PFSK-1 (cell line): ENCODE measurements around the gene EPOP.

ENCODE experiments used
- FOXP2 ChIP-seq: optimal IDR thresholded peaks from 2 replicates; pipeline ENCODE3; 2011; ENCODE audit warnings: borderline replicate concordance, control low read depth, inconsistent platforms; ENCODE audit not compliant: insufficient read depth; ENCODE audit errors: extremely low read length, extremely low read depth
- POLR2AphosphoS5 ChIP-seq: IDR thresholded peaks from 2 replicates; pipeline ENCODE4 v1.6.1; 2012; ENCODE audit warnings: low read depth, mild to moderate bottlenecking, control low read depth, low read length, moderate library complexity
- SIN3A ChIP-seq: IDR thresholded peaks from 2 replicates; pipeline ENCODE4 v1.6.1; 2012; ENCODE audit warnings: mild to moderate bottlenecking, low read length, moderate library complexity, borderline replicate concordance; ENCODE audit not compliant: insufficient read depth
- TAF1 ChIP-seq: IDR thresholded peaks from 2 replicates; pipeline ENCODE4 v1.6.1; 2012; ENCODE audit warnings: low read length, control low read depth, borderline replicate concordance; ENCODE audit not compliant: insufficient read depth
- TF ChIP-seq, protein P1 (sequence below), 2 experiments: IDR thresholded peaks; 2 replicates each; pipeline versions ENCODE4 v1.6.1 to v1.8.0; 2011 to 2012; ENCODE audit warnings: low read depth in 2 of 2, low read length in 2 of 2, control low read depth in 1 of 2, inconsistent platforms in 1 of 2, mild to moderate bottlenecking in 1 of 2, moderate library complexity in 1 of 2; ENCODE audit not compliant: insufficient read depth in 1 of 2

Gene EPOP

DNA sequence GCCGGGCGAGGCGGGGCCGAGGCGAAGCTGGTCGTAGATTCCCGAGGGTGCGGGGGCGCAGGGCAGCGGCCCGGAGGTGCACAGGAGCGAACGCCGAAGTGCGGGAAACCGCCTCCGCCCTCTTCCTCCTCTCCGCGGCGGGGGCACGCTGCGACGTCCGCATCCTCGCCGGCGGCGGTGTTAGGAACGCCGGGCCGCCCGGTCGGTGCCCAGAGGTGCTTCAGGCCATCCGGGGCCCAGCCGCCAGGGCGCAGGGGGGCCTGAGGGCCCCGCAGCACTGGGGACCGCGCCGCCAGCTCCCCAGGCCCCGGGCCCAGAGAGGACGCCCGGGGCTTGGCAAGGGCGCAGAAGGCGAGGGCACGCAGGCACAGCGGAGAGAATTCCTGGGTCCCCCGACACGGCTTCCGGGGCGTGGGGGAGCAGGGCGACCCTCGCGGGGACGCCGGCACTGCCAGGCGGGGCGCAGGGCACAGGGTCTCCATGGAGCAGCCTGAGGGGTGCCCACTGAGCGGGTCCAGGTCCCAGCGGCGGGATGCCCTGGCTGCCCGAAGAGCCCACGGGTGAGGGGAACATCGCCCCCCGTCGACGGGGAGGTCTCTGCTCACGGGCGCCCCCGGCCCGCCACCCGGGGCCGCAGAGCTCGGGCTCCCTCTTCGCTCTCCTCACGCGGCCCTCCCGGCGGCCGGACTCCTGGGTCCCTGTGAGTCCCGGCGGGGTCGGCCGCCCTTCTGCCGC, 576 bp downstream of the EPOP start:
- TF ChIP-seq POLR2AphosphoS5 (no peak), TAF1 (no peak), SIN3A (no peak), FOXP2 (no peak)
- TF ChIP-seq, protein P1, sequence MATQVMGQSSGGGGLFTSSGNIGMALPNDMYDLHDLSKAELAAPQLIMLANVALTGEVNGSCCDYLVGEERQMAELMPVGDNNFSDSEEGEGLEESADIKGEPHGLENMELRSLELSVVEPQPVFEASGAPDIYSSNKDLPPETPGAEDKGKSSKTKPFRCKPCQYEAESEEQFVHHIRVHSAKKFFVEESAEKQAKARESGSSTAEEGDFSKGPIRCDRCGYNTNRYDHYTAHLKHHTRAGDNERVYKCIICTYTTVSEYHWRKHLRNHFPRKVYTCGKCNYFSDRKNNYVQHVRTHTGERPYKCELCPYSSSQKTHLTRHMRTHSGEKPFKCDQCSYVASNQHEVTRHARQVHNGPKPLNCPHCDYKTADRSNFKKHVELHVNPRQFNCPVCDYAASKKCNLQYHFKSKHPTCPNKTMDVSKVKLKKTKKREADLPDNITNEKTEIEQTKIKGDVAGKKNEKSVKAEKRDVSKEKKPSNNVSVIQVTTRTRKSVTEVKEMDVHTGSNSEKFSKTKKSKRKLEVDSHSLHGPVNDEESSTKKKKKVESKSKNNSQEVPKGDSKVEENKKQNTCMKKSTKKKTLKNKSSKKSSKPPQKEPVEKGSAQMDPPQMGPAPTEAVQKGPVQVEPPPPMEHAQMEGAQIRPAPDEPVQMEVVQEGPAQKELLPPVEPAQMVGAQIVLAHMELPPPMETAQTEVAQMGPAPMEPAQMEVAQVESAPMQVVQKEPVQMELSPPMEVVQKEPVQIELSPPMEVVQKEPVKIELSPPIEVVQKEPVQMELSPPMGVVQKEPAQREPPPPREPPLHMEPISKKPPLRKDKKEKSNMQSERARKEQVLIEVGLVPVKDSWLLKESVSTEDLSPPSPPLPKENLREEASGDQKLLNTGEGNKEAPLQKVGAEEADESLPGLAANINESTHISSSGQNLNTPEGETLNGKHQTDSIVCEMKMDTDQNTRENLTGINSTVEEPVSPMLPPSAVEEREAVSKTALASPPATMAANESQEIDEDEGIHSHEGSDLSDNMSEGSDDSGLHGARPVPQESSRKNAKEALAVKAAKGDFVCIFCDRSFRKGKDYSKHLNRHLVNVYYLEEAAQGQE (IDR thresholded peaks at IDR 0.05; ENCODE audit: insufficient read depth in 1 of 2, low read depth in 2 of 2, low read length in 2 of 2) = no peak

DNA sequence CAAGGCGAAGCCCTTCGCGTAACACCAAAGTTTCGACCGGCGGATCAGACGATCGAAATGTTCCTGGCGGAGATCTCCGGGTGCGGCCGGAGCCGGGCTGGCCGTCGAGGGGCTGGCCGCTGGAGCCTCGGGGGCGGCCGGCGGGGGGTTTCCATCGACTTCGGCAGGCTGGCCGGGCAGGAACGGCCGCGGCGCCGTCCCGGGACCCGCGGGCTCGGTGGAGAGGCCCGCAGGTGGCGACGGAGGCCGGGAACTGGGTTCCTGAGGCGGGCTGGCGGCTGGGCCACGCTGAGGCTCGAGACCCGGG, 1.1 kb downstream of the EPOP start:
- no peak for TF ChIP-seq SIN3A
- TF ChIP-seq FOXP2 = no peak
- TF ChIP-seq POLR2AphosphoS5 = no peak
- TF ChIP-seq, protein P1 (IDR thresholded peaks at IDR 0.05; ENCODE audit: insufficient read depth in 1 of 2, low read depth in 2 of 2, low read length in 2 of 2) = no peak
- no peak for TF ChIP-seq TAF1

DNA sequence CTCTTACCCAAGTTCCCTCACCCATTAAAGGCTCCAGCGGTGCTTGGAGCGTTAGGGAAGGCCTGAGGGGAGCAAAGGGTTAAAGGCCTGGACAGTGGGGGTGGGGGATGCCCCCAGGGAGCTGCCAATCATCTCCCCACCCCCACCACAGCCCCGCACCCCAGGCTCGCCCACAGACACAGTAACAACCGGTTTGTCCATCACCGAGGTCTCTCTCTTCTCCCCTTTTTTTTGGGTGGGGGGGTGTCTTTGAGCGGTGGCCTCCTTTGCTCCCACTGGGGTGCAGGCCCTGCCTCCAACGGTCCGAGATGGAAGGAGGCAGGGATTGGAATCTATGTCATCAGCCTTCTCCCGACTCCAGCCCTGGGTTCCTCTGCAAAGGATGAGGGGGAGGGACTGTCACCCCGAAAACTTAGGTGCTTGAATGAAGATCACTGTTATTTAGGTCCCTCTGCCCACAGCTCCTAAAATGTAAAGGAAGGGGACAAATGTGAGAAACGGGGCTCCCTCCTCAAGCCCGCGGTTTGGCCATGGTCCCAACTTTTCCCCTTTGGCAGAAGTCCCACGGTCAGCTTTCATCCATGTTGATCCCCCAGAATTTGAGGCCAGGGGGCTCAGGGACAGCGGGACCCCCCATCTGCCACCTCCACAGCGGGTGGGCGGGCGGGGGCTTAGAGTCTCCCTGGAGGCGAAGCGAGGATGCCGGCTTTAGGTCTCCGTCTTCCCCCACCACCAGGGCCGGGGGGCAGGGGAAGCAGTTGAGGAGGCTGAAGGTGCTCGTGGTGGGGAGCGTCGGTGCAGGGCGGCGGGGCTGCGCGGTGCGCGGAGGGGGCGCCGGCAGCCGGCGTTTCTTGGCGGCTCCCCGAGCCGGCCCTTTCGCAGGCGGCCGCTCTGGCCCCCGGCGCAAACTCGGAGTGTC, 1.7 kb downstream of the EPOP start:
- TF ChIP-seq POLR2AphosphoS5 (no peak), FOXP2 (no peak), TAF1 (no peak), SIN3A (no peak)
- TF ChIP-seq, protein P1 (IDR thresholded peaks at IDR 0.05; ENCODE audit: insufficient read depth in 1 of 2, low read depth in 2 of 2, low read length in 2 of 2) = no peak

DNA sequence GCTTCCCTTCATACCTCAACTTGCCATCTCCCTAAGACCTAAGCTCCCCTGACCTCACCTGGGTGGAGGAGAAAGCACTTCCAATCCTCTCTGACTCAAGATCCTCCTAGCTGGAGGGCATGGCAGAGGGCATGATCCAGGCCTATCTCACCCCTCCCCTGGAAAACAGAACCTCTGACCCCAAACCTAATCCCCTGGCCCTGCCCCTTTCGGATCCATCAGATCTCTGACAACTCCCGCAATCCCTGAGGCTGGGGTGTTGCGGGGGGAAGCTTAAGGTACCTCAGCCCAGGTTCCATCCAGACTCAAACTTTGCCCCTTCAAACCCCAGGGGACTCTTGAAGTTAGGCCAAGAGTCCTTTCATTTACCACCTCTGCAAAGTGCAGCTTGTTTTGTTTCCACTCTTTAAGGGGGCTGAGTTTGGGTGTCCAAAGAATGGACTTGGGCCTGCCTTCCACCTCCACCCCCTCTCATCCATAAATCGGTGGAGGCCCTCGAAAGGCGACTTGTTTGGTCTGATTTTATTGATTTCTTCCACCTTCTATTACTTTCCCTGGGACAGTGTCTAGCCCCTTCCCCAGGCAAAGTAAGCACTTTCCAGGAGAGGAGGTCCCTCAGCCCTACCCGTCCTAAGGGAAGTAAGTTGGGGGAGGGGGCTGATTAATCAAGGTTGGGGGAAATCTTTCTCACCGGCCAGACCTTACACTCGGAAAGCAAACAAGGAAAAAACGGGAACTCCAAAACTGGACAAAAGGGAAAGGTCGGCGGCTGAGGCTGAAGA, 2.6 kb downstream of the EPOP start:
- TF ChIP-seq FOXP2 = no peak
- TF ChIP-seq POLR2AphosphoS5 = no peak
- TF ChIP-seq SIN3A = no peak
- no peak for TF ChIP-seq TAF1
- TF ChIP-seq, protein P1 (IDR thresholded peaks at IDR 0.05; ENCODE audit: insufficient read depth in 1 of 2, low read depth in 2 of 2, low read length in 2 of 2) = no peak
